GM23338 (cell line): ENCODE data around the gene ABCC5. TPM values are rescaled to one million over a fixed set of nuclear protein-coding genes. Genes with fewer than 3 reads are reported as not detected.

ENCODE experiments used
- ATAC-seq: fragments of 200-7000 bp; cut with Tn5 transposase; 3 replicates; pipeline ENCODE4 v1.9.1; 2020
- DNase-seq: peaks from one replicate; pipeline ENCODE4 v3.0.0-alpha.2; 2015; ENCODE audit warnings: low spot score
- H2AFZ ChIP-seq: fragments of 200-600 bp; sonication (generic); 2 replicates; pipeline ENCODE4 v1.8.0; 2016; ENCODE audit warnings: antibody characterized with exemption, mild to moderate bottlenecking, moderate library complexity
- H3F3A ChIP-seq: fragments of 200-600 bp; sonication (generic); replicated peaks from 2 replicates; pipeline ENCODE4 v1.8.0; 2017; ENCODE audit warnings: antibody characterized with exemption, mixed run types, low read depth
- H3K27ac ChIP-seq: fragments of 200-600 bp; sonication (generic); 2 replicates; pipeline ENCODE4 v1.6.1; 2016; ENCODE audit warnings: low read depth
- H3K27me3 ChIP-seq: fragments of 200-600 bp; sonication (generic); 2 replicates; pipeline ENCODE4 v1.8.0; 2016; ENCODE audit warnings: mild to moderate bottlenecking, mixed run types, moderate library complexity; ENCODE audit not compliant: insufficient read depth
- H3K36me3 ChIP-seq: fragments of 200-600 bp; sonication (generic); 2 replicates; pipeline ENCODE4 v1.8.0; 2016; ENCODE audit warnings: mild to moderate bottlenecking; ENCODE audit not compliant: insufficient read depth
- H3K4me1 ChIP-seq: fragments of 200-600 bp; sonication (generic); 2 replicates; pipeline ENCODE4 v1.8.0; 2016; ENCODE audit warnings: mild to moderate bottlenecking, moderate library complexity; ENCODE audit not compliant: insufficient read depth
- H3K4me2 ChIP-seq: fragments of 200-600 bp; sonication (generic); 2 replicates; pipeline ENCODE4 v1.7.1; 2017; ENCODE audit warnings: mixed run types
- H3K4me3 ChIP-seq: fragments of 200-600 bp; sonication (generic); 2 replicates; pipeline ENCODE4 v1.6.1; 2016; ENCODE audit warnings: mixed run types
- H3K79me2 ChIP-seq: fragments of 200-600 bp; sonication (generic); replicated peaks from 2 replicates; pipeline ENCODE4 v1.8.0; 2017; ENCODE audit warnings: mild to moderate bottlenecking; ENCODE audit not compliant: insufficient read depth
- H3K9me2 ChIP-seq: fragments of 200-600 bp; sonication (generic); 2 replicates; pipeline ENCODE4 v1.8.0; 2017; ENCODE audit not compliant: insufficient read depth
- H4K20me1 ChIP-seq: fragments of 200-600 bp; sonication (generic); replicated peaks from 2 replicates; pipeline ENCODE4 v1.8.0; 2017; ENCODE audit warnings: mild to moderate bottlenecking; ENCODE audit not compliant: insufficient read depth
- H3K27ac Mint-ChIP-seq: 2 replicates; pipeline ENCODE4 v1.8.0; 2020; ENCODE audit warnings: inconsistent platforms, mild to moderate bottlenecking, moderate library complexity, mixed read lengths
- H3K27me3 Mint-ChIP-seq: 3 replicates; pipeline ENCODE4 v1.8.0; 2022; ENCODE audit warnings: low read depth, mild to moderate bottlenecking, moderate library complexity, mixed read lengths, inconsistent platforms; ENCODE audit not compliant: insufficient read depth, poor library complexity
- H3K36me3 Mint-ChIP-seq: 3 replicates; pipeline ENCODE4 v1.8.0; 2021; ENCODE audit warnings: low read depth, mild to moderate bottlenecking, inconsistent platforms, moderate library complexity, mixed read lengths
- H3K4me1 Mint-ChIP-seq: 3 replicates; pipeline ENCODE4 v1.8.0; 2020; ENCODE audit warnings: mild to moderate bottlenecking, inconsistent platforms, mixed read lengths
- H3K4me3 Mint-ChIP-seq: 3 replicates; pipeline ENCODE4 v1.8.0; 2021; ENCODE audit warnings: moderate library complexity, mild to moderate bottlenecking, inconsistent platforms, mixed read lengths
- H3K9me3 Mint-ChIP-seq: 3 replicates; pipeline ENCODE4 v1.8.0; 2020; ENCODE audit warnings: moderate library complexity, mild to moderate bottlenecking, inconsistent platforms, mixed read lengths
- CREB1 ChIP-seq: fragments of 250-450 bp; sonication (Bioruptor Pico); IDR thresholded peaks from 2 replicates; pipeline ENCODE4 v1.5.0; 2020; ENCODE audit warnings: low read depth, mild to moderate bottlenecking, moderate library complexity
- EZH2phosphoT487 ChIP-seq: fragments of 200-600 bp; sonication (generic); IDR thresholded peaks from one replicate; pipeline ENCODE4 v1.8.1; 2018; ENCODE audit warnings: antibody characterized with exemption; ENCODE audit not compliant: unreplicated experiment
- JUNB ChIP-seq: IDR thresholded peaks from one replicate; pipeline ENCODE4 v1.6.1; 2016; ENCODE audit warnings: antibody characterized with exemption; ENCODE audit not compliant: unreplicated experiment
- POLR2AphosphoS5 ChIP-seq: IDR thresholded peaks from 2 replicates; pipeline ENCODE4 v1.6.1; 2016; ENCODE audit warnings: antibody characterized with exemption, low read depth
- ZNF114 ChIP-seq: fragments of 250-450 bp; sonication (Bioruptor Pico); IDR thresholded peaks from 2 replicates; pipeline ENCODE4 v1.5.0; 2020; ENCODE audit warnings: mild to moderate bottlenecking, moderate library complexity
- polyA plus RNA-seq: library from polyadenylated mRNA; unstranded; fragments of >200 nt; fragmentation: Nextera tagmentation; extraction: Ambion mirVana; gene quantifications from 2 replicates; pipeline ENCODE4 v1.2.1, GENCODE V29; 2016
- total RNA-seq: library from RNA; depleted of rRNA; stranded (reverse); fragments of >200 nt; shearing (Covaris generic); gene quantifications from 2 replicates; pipeline ENCODE4 v1.2.3, GENCODE V29; 2014
- TF ChIP-seq, protein P1 (sequence below): IDR thresholded peaks from 2 replicates; pipeline ENCODE4 v1.6.1; 2016; ENCODE audit warnings: antibody characterized with exemption
- TF ChIP-seq, protein P2 (sequence below): fragments of 250-450 bp; sonication (Bioruptor Pico); IDR thresholded peaks from 2 replicates; pipeline ENCODE4 v1.5.0; 2020; ENCODE audit warnings: mild to moderate bottlenecking, moderate library complexity
- TF ChIP-seq, protein P3 (sequence below): IDR thresholded peaks from one replicate; pipeline ENCODE4 v1.6.1; 2018; ENCODE audit warnings: antibody characterized with exemption; ENCODE audit not compliant: unreplicated experiment

The ABCC5 gene
- total and polyA plus RNA-seq, 2 experiments from 2014 or later = 14.0 to 39.9 TPM

DNA sequence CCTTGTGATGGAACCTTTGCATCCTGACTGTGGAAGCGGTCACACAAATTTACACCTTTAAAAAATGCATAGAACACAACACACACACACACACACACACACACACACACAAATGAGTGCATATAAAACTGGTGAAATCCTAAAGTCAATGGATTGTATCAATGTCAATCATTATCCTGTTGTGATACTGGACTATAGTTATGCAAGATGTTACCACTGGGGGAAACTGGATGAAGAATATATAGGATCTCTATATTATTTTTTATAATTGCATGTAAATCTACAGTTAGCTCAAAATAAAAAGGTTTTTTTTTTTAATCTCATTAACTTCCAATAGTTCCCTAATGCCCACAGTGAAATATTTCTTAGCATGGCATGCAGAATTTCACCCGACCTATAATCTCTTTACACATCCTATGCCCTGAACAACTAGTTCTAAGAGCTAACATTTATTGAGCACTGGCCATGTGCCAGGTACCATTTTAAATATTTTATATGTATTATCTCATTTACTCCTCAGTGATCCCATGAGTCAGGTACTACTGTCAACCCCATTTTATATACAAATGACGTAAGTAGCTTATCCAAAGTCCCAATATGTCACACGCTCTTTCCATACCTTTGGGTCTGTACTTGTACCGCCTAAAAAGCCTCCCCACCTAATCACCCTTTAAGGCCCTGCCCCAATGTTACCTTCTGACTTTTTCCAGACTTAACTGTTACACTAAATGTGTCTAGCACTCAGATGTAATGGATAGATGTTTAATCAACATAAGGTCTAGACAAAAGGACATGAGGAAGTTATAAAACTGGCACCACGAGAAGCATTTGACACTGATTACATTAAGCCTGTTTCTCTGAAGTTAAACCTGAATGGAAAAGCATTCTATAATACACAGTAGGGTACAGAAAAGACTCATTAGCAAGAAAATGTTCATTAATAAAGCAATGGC is 5.5 kb downstream of the ABCC5 start:
- Histone ChIP-seq H3K4me1 (peaks cover 11% of the 10 kb centered on the region), H3K79me2 (peaks cover 41% of the 10 kb centered on the region), H3K4me3 (no peak overlapping the region), H3K36me3 (peaks cover 4% of the 10 kb centered on the region; the same call in 1 of the 2 replicates), H3K4me2 (no peak overlapping the region), H2AFZ (no peak overlapping the region), H3F3A (no peaks in the 10 kb centered on the region), H3K9me2 (no peaks in the 10 kb centered on the region), H3K27me3 (no peaks in the 10 kb centered on the region), H4K20me1 (peaks cover 9% of the 10 kb centered on the region; the same call in 1 of the 2 replicates), H3K27ac (no peak overlapping the region)
- no peak overlapping the region for H3K27ac Mint-ChIP-seq
- H3K4me1 Mint-ChIP-seq = peaks cover 18% of the 10 kb centered on the region
- no peak for TF ChIP-seq JUNB
- ATAC-seq = no peak
- H3K9me3 Mint-ChIP-seq = no peaks in the 10 kb centered on the region; the same call in 2 of the 3 replicates
- peaks cover 38% of the 10 kb centered on the region for H3K36me3 Mint-ChIP-seq
- H3K4me3 Mint-ChIP-seq = no peak overlapping the region
- no peak for DNase-seq
- H3K27me3 Mint-ChIP-seq = peaks cover 3% of the 10 kb centered on the region

DNA sequence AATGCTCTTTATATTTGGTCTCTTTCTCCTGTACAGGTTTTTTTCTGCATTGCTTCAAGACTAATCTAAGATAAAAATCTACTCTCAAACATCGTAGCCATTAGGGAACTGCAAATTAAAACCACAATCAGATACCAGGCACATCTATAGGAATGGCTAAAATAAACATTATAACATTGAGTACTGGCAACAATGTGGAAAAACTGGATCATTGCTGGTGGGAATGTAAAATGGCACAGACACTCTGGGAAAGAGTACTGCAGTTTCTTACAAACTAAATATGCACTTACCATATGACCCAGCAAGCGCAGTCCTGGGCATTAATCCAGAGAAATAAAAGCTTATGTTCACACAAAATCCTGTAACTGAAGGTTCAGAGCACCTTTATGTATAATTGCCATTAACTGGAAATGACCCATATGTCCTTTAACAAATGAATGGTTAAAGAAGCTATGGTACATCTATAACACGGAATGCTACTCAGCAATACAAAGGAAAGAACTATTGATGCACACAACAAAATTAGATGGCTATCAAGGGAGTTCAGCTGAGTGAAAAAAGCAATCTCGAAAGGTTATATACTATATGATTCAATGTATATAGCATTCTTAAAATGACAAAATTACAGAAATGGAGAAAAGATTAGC is 6.3 kb downstream of the ABCC5 start:
- Mint-ChIP-seq H3K27ac (0 out of 2 replicates have a peak overlapping the region, but pooled peaks have one; percentile 19), H3K27me3 (peaks cover 2% of the 10 kb centered on the region), H3K9me3 (no peaks in the 10 kb centered on the region; the same call in 2 of the 3 replicates), H3K36me3 (peaks cover 38% of the 10 kb centered on the region), H3K4me1 (peaks cover 15% of the 10 kb centered on the region), H3K4me3 (no peak overlapping the region)
- ATAC-seq (no peak), DNase-seq (no peak)
- no peak overlapping the region for H3K4me2 ChIP-seq
- peaks cover 9% of the 10 kb centered on the region; the same call in 1 of the 2 replicates for H4K20me1 ChIP-seq
- H3K4me3 ChIP-seq = no peak overlapping the region
- no peaks in the 10 kb centered on the region for H3K9me2 ChIP-seq
- H3K27me3 ChIP-seq = no peaks in the 10 kb centered on the region
- H3K36me3 ChIP-seq = peaks cover 4% of the 10 kb centered on the region; the same call in 1 of the 2 replicates
- H3F3A ChIP-seq = no peaks in the 10 kb centered on the region
- H3K27ac ChIP-seq = no peak overlapping the region
- peaks cover 34% of the 10 kb centered on the region for H3K79me2 ChIP-seq
- H2AFZ ChIP-seq = no peak overlapping the region
- peaks cover 4% of the 10 kb centered on the region for H3K4me1 ChIP-seq
- no peak for TF ChIP-seq CREB1 (CRISPR knock-in tag)
- no peak for TF ChIP-seq POLR2AphosphoS5
- TF ChIP-seq, protein P1, sequence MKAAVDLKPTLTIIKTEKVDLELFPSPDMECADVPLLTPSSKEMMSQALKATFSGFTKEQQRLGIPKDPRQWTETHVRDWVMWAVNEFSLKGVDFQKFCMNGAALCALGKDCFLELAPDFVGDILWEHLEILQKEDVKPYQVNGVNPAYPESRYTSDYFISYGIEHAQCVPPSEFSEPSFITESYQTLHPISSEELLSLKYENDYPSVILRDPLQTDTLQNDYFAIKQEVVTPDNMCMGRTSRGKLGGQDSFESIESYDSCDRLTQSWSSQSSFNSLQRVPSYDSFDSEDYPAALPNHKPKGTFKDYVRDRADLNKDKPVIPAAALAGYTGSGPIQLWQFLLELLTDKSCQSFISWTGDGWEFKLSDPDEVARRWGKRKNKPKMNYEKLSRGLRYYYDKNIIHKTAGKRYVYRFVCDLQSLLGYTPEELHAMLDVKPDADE = no peak
- no peak for TF ChIP-seq EZH2phosphoT487
- TF ChIP-seq, protein P2, sequence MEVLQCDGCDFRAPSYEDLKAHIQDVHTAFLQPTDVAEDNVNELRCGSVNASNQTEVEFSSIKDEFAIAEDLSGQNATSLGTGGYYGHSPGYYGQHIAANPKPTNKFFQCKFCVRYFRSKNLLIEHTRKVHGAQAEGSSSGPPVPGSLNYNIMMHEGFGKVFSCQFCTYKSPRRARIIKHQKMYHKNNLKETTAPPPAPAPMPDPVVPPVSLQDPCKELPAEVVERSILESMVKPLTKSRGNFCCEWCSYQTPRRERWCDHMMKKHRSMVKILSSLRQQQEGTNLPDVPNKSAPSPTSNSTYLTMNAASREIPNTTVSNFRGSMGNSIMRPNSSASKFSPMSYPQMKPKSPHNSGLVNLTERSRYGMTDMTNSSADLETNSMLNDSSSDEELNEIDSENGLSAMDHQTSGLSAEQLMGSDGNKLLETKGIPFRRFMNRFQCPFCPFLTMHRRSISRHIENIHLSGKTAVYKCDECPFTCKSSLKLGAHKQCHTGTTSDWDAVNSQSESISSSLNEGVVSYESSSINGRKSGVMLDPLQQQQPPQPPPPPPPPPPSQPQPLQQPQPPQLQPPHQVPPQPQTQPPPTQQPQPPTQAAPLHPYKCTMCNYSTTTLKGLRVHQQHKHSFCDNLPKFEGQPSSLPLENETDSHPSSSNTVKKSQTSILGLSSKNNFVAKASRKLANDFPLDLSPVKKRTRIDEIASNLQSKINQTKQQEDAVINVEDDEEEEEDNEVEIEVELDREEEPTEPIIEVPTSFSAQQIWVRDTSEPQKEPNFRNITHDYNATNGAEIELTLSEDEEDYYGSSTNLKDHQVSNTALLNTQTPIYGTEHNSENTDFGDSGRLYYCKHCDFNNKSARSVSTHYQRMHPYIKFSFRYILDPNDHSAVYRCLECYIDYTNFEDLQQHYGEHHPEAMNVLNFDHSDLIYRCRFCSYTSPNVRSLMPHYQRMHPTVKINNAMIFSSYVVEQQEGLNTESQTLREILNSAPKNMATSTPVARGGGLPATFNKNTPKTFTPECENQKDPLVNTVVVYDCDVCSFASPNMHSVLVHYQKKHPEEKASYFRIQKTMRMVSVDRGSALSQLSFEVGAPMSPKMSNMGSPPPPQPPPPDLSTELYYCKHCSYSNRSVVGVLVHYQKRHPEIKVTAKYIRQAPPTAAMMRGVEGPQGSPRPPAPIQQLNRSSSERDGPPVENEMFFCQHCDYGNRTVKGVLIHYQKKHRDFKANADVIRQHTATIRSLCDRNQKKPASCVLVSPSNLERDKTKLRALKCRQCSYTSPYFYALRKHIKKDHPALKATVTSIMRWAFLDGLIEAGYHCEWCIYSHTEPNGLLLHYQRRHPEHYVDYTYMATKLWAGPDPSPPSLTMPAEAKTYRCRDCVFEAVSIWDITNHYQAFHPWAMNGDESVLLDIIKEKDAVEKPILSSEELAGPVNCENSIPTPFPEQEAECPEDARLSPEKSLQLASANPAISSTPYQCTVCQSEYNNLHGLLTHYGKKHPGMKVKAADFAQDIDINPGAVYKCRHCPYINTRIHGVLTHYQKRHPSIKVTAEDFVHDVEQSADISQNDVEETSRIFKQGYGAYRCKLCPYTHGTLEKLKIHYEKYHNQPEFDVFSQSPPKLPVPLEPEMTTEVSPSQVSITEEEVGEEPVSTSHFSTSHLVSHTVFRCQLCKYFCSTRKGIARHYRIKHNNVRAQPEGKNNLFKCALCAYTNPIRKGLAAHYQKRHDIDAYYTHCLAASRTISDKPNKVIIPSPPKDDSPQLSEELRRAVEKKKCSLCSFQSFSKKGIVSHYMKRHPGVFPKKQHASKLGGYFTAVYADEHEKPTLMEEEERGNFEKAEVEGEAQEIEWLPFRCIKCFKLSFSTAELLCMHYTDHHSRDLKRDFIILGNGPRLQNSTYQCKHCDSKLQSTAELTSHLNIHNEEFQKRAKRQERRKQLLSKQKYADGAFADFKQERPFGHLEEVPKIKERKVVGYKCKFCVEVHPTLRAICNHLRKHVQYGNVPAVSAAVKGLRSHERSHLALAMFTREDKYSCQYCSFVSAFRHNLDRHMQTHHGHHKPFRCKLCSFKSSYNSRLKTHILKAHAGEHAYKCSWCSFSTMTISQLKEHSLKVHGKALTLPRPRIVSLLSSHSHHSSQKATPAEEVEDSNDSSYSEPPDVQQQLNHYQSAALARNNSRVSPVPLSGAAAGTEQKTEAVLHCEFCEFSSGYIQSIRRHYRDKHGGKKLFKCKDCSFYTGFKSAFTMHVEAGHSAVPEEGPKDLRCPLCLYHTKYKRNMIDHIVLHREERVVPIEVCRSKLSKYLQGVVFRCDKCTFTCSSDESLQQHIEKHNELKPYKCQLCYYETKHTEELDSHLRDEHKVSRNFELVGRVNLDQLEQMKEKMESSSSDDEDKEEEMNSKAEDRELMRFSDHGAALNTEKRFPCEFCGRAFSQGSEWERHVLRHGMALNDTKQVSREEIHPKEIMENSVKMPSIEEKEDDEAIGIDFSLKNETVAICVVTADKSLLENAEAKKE (CRISPR knock-in tag) = no peak
- TF ChIP-seq, protein P3, sequence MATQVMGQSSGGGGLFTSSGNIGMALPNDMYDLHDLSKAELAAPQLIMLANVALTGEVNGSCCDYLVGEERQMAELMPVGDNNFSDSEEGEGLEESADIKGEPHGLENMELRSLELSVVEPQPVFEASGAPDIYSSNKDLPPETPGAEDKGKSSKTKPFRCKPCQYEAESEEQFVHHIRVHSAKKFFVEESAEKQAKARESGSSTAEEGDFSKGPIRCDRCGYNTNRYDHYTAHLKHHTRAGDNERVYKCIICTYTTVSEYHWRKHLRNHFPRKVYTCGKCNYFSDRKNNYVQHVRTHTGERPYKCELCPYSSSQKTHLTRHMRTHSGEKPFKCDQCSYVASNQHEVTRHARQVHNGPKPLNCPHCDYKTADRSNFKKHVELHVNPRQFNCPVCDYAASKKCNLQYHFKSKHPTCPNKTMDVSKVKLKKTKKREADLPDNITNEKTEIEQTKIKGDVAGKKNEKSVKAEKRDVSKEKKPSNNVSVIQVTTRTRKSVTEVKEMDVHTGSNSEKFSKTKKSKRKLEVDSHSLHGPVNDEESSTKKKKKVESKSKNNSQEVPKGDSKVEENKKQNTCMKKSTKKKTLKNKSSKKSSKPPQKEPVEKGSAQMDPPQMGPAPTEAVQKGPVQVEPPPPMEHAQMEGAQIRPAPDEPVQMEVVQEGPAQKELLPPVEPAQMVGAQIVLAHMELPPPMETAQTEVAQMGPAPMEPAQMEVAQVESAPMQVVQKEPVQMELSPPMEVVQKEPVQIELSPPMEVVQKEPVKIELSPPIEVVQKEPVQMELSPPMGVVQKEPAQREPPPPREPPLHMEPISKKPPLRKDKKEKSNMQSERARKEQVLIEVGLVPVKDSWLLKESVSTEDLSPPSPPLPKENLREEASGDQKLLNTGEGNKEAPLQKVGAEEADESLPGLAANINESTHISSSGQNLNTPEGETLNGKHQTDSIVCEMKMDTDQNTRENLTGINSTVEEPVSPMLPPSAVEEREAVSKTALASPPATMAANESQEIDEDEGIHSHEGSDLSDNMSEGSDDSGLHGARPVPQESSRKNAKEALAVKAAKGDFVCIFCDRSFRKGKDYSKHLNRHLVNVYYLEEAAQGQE = no peak
- no peak for TF ChIP-seq ZNF114
- no peak for TF ChIP-seq JUNB
